ENCODE measurements around the gene SELENOS.

DNA sequence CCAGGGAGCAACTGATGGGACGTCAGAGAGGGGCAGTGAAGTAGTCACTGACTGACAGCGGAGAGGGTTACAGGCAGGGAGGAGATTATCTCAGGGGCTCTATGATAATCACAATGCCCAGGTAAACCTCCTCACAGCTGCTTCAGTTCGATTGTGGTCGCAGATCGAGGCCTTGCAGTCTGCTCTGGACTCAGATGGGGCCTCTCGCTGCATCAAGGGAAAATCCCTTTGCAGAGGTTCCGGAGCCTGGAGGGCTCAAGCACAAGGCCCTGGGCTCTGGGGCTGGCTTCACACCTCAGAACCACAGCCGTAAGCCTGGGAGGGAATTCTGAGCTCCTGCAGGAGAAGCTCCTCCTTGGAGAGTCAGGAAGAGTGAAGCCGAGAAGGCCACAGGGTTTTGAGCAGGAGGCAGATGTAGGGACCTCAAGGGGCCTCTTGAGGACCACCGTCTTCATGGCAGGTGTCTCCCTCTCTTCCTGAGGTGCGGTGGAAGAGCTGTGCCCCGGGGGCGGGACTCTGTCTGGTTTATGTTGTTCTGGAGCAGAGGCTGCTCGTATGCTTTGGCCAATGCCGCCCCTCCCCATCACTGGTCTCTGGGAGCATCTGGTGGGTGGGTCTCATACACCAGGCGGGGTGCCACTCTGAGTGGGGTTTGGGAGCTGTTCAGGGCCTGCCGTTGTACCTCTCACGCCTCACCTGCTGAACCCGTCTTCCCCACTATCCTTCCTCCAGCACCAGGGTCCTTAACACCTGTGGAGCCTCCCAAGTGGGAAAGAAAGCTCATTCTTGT, 37.2 kb upstream of the SELENOS start:
- TF ChIP-seq, protein P1, sequence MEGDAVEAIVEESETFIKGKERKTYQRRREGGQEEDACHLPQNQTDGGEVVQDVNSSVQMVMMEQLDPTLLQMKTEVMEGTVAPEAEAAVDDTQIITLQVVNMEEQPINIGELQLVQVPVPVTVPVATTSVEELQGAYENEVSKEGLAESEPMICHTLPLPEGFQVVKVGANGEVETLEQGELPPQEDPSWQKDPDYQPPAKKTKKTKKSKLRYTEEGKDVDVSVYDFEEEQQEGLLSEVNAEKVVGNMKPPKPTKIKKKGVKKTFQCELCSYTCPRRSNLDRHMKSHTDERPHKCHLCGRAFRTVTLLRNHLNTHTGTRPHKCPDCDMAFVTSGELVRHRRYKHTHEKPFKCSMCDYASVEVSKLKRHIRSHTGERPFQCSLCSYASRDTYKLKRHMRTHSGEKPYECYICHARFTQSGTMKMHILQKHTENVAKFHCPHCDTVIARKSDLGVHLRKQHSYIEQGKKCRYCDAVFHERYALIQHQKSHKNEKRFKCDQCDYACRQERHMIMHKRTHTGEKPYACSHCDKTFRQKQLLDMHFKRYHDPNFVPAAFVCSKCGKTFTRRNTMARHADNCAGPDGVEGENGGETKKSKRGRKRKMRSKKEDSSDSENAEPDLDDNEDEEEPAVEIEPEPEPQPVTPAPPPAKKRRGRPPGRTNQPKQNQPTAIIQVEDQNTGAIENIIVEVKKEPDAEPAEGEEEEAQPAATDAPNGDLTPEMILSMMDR (IDR thresholded peaks at IDR 0.05) = no peak
- TF ChIP-seq, protein P2, sequence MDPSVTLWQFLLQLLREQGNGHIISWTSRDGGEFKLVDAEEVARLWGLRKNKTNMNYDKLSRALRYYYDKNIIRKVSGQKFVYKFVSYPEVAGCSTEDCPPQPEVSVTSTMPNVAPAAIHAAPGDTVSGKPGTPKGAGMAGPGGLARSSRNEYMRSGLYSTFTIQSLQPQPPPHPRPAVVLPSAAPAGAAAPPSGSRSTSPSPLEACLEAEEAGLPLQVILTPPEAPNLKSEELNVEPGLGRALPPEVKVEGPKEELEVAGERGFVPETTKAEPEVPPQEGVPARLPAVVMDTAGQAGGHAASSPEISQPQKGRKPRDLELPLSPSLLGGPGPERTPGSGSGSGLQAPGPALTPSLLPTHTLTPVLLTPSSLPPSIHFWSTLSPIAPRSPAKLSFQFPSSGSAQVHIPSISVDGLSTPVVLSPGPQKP (IDR thresholded peaks at IDR 0.05; ENCODE audit: low read depth, low read length) = no peak
- TF ChIP-seq POLR2A (IDR thresholded peaks at IDR 0.05; ENCODE audit: low read length) = no peak
- TF ChIP-seq, protein P3, sequence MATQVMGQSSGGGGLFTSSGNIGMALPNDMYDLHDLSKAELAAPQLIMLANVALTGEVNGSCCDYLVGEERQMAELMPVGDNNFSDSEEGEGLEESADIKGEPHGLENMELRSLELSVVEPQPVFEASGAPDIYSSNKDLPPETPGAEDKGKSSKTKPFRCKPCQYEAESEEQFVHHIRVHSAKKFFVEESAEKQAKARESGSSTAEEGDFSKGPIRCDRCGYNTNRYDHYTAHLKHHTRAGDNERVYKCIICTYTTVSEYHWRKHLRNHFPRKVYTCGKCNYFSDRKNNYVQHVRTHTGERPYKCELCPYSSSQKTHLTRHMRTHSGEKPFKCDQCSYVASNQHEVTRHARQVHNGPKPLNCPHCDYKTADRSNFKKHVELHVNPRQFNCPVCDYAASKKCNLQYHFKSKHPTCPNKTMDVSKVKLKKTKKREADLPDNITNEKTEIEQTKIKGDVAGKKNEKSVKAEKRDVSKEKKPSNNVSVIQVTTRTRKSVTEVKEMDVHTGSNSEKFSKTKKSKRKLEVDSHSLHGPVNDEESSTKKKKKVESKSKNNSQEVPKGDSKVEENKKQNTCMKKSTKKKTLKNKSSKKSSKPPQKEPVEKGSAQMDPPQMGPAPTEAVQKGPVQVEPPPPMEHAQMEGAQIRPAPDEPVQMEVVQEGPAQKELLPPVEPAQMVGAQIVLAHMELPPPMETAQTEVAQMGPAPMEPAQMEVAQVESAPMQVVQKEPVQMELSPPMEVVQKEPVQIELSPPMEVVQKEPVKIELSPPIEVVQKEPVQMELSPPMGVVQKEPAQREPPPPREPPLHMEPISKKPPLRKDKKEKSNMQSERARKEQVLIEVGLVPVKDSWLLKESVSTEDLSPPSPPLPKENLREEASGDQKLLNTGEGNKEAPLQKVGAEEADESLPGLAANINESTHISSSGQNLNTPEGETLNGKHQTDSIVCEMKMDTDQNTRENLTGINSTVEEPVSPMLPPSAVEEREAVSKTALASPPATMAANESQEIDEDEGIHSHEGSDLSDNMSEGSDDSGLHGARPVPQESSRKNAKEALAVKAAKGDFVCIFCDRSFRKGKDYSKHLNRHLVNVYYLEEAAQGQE (IDR thresholded peaks at IDR 0.05) = no peak
- TF ChIP-seq ZFP36 (IDR thresholded peaks at IDR 0.05; ENCODE audit: borderline replicate concordance, partially characterized antibody) = no peak
- TF ChIP-seq SMC3 (IDR thresholded peaks at IDR 0.05) = no peak
